HepG2 (cell line): Measurements from ENCODE around the gene MSANTD1. TPM values are rescaled to one million over a fixed set of nuclear protein-coding genes. Genes with fewer than 3 reads are reported as not detected.

Experiments
- ATAC-seq: fragments of 200-7000 bp; cut with Tn5 transposase; 3 replicates; pipeline ENCODE4 v1.9.1; 2020; ENCODE audit warnings: mild to moderate bottlenecking, moderate library complexity
- BruUV-seq: library from RNA; stranded (reverse); fragments of 400-500 nt; replicated peaks from 2 replicates; lab custom pipeline; 2021; lab: Mats Ljungman, UMichigan
- CTCF ChIA-PET: fragments of 300-600 bp; formaldehyde crosslinking; extraction: SDS; loops from one replicate; lab custom pipeline; 2021; ENCODE audit warnings: low total read pairs, inconsistent platforms, low intra/inter-chr PET ratio; lab: Yijun Ruan, JAX
- POLR2A ChIA-PET: fragments of 350-600 bp; sonication (Branson Sonifier 250); formaldehyde crosslinking; loops from one replicate; lab custom pipeline; 2020; ENCODE audit warnings: antibody characterized with exemption, inconsistent platforms; lab: Yijun Ruan, JAX
- DNase-seq: peaks from one replicate; pipeline ENCODE4 v3.0.0-alpha.2; 2015; ENCODE audit warnings: low spot score
- FAIRE-seq: peaks from 3 replicates; lab custom pipeline; 2011; peaks lifted over from hg19 to GRCh38; lab: Jason Lieb, UNC
- H2AFZ ChIP-seq: one replicate; pipeline ENCODE4 v1.6.1; 2011; ENCODE audit warnings: low read length, inconsistent platforms
- H3K27ac ChIP-seq: fragments of 300-600 bp; 3 replicates; pipeline ENCODE4 v1.8.0; 2011; ENCODE audit warnings: mixed run types, mild to moderate bottlenecking, mixed read lengths, low read length, inconsistent platforms; ENCODE audit not compliant: insufficient read depth; ENCODE audit errors: extremely low read length
- H3K27me3 ChIP-seq, 2 experiments: fragments of 200-600 bp in 1 of 2; 2 replicates in 1 of 2; 3 replicates in 1 of 2; pipeline versions ENCODE4 v1.6.0 to v1.8.0; 2011; ENCODE audit warnings: low read length in 2 of 2, mild to moderate bottlenecking in 2 of 2, moderate library complexity in 2 of 2, inconsistent platforms in 1 of 2; ENCODE audit not compliant: insufficient read depth in 2 of 2, control insufficient read depth in 1 of 2
- H3K36me3 ChIP-seq, 2 experiments: fragments of 200-600 bp in 1 of 2; replicated peaks in 1 of 2; 2 replicates in 1 of 2; 3 replicates in 1 of 2; pipeline versions ENCODE4 v1.5.1 to v1.8.0; 2011; ENCODE audit warnings: low read length in 2 of 2, inconsistent platforms in 1 of 2; ENCODE audit not compliant: insufficient read depth in 2 of 2, control insufficient read depth in 1 of 2
- H3K4me1 ChIP-seq: 2 replicates; pipeline ENCODE4 v1.5.1; 2012; ENCODE audit warnings: low read length, inconsistent platforms; ENCODE audit not compliant: insufficient read depth
- H3K4me2 ChIP-seq: 2 replicates; pipeline ENCODE4 v1.6.0; 2011; ENCODE audit warnings: low read depth, low read length, inconsistent platforms
- H3K4me3 ChIP-seq, 3 experiments: fragments of 200-600 bp in 1 of 3; sonication (generic), shearing (Covaris generic) in 1 of 3; replicated peaks in 1 of 3; 2 replicates each; pipeline ENCODE4 v1.5.1; 2011 to 2016; ENCODE audit warnings: low read length in 3 of 3, inconsistent platforms in 2 of 3, low read depth in 2 of 3, mild to moderate bottlenecking in 2 of 3, control low read depth in 1 of 3, mixed read lengths in 1 of 3; ENCODE audit not compliant: insufficient read depth in 1 of 3
- H3K79me2 ChIP-seq: one replicate; pipeline ENCODE4 v1.6.1; 2011; ENCODE audit warnings: low read length, inconsistent platforms; ENCODE audit not compliant: insufficient read depth
- H3K9ac ChIP-seq: 2 replicates; pipeline ENCODE4 v1.6.0; 2011; ENCODE audit warnings: mild to moderate bottlenecking, low read depth, low read length, inconsistent platforms; ENCODE audit not compliant: insufficient read depth
- H3K9me3 ChIP-seq: 2 replicates; pipeline ENCODE4 v1.5.1; 2012; ENCODE audit warnings: mild to moderate bottlenecking, low read length
- H4K20me1 ChIP-seq: 2 replicates; pipeline ENCODE4 v1.6.0; 2011; ENCODE audit warnings: inconsistent platforms, mild to moderate bottlenecking, low read length, moderate library complexity; ENCODE audit not compliant: insufficient read depth
- BRD4 ChIP-seq: sonication (generic); formaldehyde crosslinking; IDR thresholded peaks from 2 replicates; pipeline ENCODE4 v1.4.0; 2020; ENCODE audit warnings: missing genetic modification reagents
- CSRNP1 ChIP-seq: sonication (generic); formaldehyde crosslinking; IDR thresholded peaks from 2 replicates; pipeline ENCODE4 v1.8.1; 2023; ENCODE audit warnings: mild to moderate bottlenecking, missing genetic modification reagents
- DBP ChIP-seq: sonication (generic); formaldehyde crosslinking; IDR thresholded peaks from 2 replicates; pipeline ENCODE4 v1.4.0; 2020; ENCODE audit warnings: missing genetic modification reagents; ENCODE audit errors: not compliant biosample characterization
- FOSL2 ChIP-seq: sonication (generic); formaldehyde crosslinking; IDR thresholded peaks from 2 replicates; pipeline ENCODE4 v1.4.0; 2020; ENCODE audit warnings: missing genetic modification reagents
- HMG20B ChIP-seq: conservative IDR thresholded peaks from 2 replicates; pipeline ENCODE4 v1.6.1; 2016; ENCODE audit warnings: missing genetic modification reagents, missing compliant biosample characterization
- KLF16 ChIP-seq, 2 experiments: sonication (generic) in 1 of 2; formaldehyde crosslinking in 1 of 2; IDR thresholded peaks; 2 replicates each; pipeline versions ENCODE4 v1.6.1 to v1.8.0; 2016 to 2023; ENCODE audit warnings: missing genetic modification reagents in 2 of 2, missing compliant biosample characterization in 1 of 2
- PPARG ChIP-seq: conservative IDR thresholded peaks from 2 replicates; pipeline ENCODE4 v1.6.1; 2016; ENCODE audit warnings: missing biosample characterization, missing genetic modification reagents
- RARG ChIP-seq: sonication (generic); formaldehyde crosslinking; IDR thresholded peaks from 2 replicates; pipeline ENCODE4 v1.4.0; 2020; ENCODE audit warnings: low read depth, mild to moderate bottlenecking, missing genetic modification reagents
- RELA ChIP-seq: sonication (generic); formaldehyde crosslinking; IDR thresholded peaks from 2 replicates; pipeline ENCODE4 v1.4.0; 2020; ENCODE audit warnings: missing genetic modification reagents
- SALL2 ChIP-seq: sonication (generic); formaldehyde crosslinking; IDR thresholded peaks from 2 replicates; pipeline ENCODE4 v1.8.1; 2023; ENCODE audit warnings: mild to moderate bottlenecking, missing genetic modification reagents, inconsistent platforms
- TFAP4 ChIP-seq: sonication (generic); IDR thresholded peaks from 2 replicates; pipeline ENCODE4 v1.6.1; 2016; ENCODE audit warnings: low read depth, borderline replicate concordance
- THAP7 ChIP-seq: sonication (generic); formaldehyde crosslinking; IDR thresholded peaks from 2 replicates; pipeline ENCODE4 v1.8.1; 2023; ENCODE audit warnings: mild to moderate bottlenecking, missing genetic modification reagents
- ZNF276 ChIP-seq: sonication (generic); formaldehyde crosslinking; IDR thresholded peaks from 2 replicates; pipeline ENCODE4 v1.4.0; 2020; ENCODE audit warnings: mild to moderate bottlenecking, low read depth, missing genetic modification reagents
- ZNF44 ChIP-seq: sonication (generic); formaldehyde crosslinking; IDR thresholded peaks from 2 replicates; pipeline ENCODE4 v1.5.1; 2020; ENCODE audit warnings: mild to moderate bottlenecking, missing genetic modification reagents
- ZSCAN20 ChIP-seq: sonication (generic); formaldehyde crosslinking; IDR thresholded peaks from 2 replicates; pipeline ENCODE4 v1.4.0; 2020; ENCODE audit warnings: missing genetic modification reagents, mild to moderate bottlenecking, borderline replicate concordance
- ZSCAN21 ChIP-seq: sonication (generic); formaldehyde crosslinking; IDR thresholded peaks from 2 replicates; pipeline ENCODE4 v1.8.0; 2022; ENCODE audit warnings: mild to moderate bottlenecking, missing genetic modification reagents, moderate library complexity, borderline replicate concordance
- WGBS: methylation state at CpG from one replicate; pipeline ENCODE4 v1.1.6; 2017; ENCODE audit warnings: low lambda C conversion rate; 5-methylcytosine and 5-hydroxymethylcytosine counted together
- in situ Hi-C: cut with HindIII; loops from 2 replicates; pipeline ENCODE4 v1.10.0; 2017; ENCODE audit warnings: low pct_unique_long_range_greater_than_20kb; ENCODE audit not compliant: extremely low pct_ligation_motif_present
- intact Hi-C: fragments of 100-400 bp; cut with micrococcal nuclease; formaldehyde crosslinking; loops from one replicate; pipeline ENCODE4 v1.10.0; 2022; ENCODE audit not compliant: unreplicated experiment
- polyA plus RNA-seq, 8 experiments: library from polyadenylated mRNA; depleted of rRNA in 3 of 8; stranded (reverse) in 7 of 8; unstranded in 1 of 8; fragments of >200 nt; fragmentation: Illumina TruSeq in 4 of 8; extraction: Trizol in 4 of 8; gene quantifications; 2 replicates each; pipeline versions ENCODE4 v1.2.1 to v1.2.3, GENCODE V29; 2011 to 2016; ENCODE audit warnings: low read depth in 4 of 8, missing spikeins in 1 of 8, mixed read lengths in 1 of 8; ENCODE audit not compliant: insufficient read depth in 1 of 8
- total RNA-seq, 5 experiments: library from RNA; depleted of rRNA; stranded (reverse); fragments of >200 nt; fragmentation: Illumina TruSeq; extraction: Trizol; gene quantifications; 2 replicates each; pipeline ENCODE4 v1.2.3, GENCODE V29; 2016; ENCODE audit warnings: low read depth in 1 of 5

MSANTD1 gene
- total and polyA plus RNA-seq, 2 of the 13 experiments (the other 11 are each of a cell fraction or from before 2014, with no cell fraction given), result 0.22 to 0.40 TPM

GRCh38 chr4:3285558-3286334 lies 36.8 kb downstream of the MSANTD1 start:
- ATAC-seq, result peak; percentile 79
- WGBS, result 10% methylated on average over 8 of the region's 38 CpGs
- CTCF ChIA-PET, result no interaction called here
- H3K4me1 ChIP-seq, result peaks cover 72% of the 10 kb centered on the region
- in situ Hi-C loops (no loop called here), intact Hi-C loops (no loop called here)
- POLR2A ChIA-PET, result interaction anchor here (1.2 kb wide), 1 partner anchor 16 kb away, joined by 3 read pairs; no protein-coding TSS in a partner anchor
- H3K27me3 ChIP-seq, result peaks cover 0 to 12% of the 10 kb centered on the region in 2 experiments; a peak in 1 of 5 replicates
- H3K4me2 ChIP-seq, result peak overlapping the region; percentile 95
- H3K4me3 ChIP-seq, result peak overlapping the region; percentile 59 to 89 (median 64)
- DNase-seq, result peak; percentile 56
- no peaks in the 10 kb centered on the region for H4K20me1 ChIP-seq
- peaks cover 13% of the 10 kb centered on the region for H3K79me2 ChIP-seq
- H3K9ac ChIP-seq, result peak overlapping the region; percentile 71
- peak overlapping the region; percentile 69 for H3K27ac ChIP-seq
- H3K9me3 ChIP-seq, result no peaks in the 10 kb centered on the region
- BruUV-seq, result no TSS peak
- FAIRE-seq, result no peak
- H2AFZ ChIP-seq, result no peak overlapping the region
- H3K36me3 ChIP-seq, result no peaks in the 10 kb centered on the region
- TF ChIP-seq SALL2 (CRISPR knock-in tag) (0 out of 2 replicates have a peak, but pooled peaks have one; percentile 39), KLF16 (CRISPR knock-in tag; IDR thresholded peaks at IDR 0.05) (peak in 1 of 2 experiments; percentile 52; a peak in 1 of 4 replicates), PPARG (0 out of 2 replicates have a peak, but pooled peaks have one; percentile 13), ZNF276 (CRISPR knock-in tag) (peak; percentile 77; the same call in 1 of the 2 replicates), ZSCAN21 (CRISPR knock-in tag) (0 out of 2 replicates have a peak, but pooled peaks have one; percentile 80), THAP7 (0 out of 2 replicates have a peak, but pooled peaks have one; percentile 64), HMG20B (CRISPR knock-in tag) (no peak), RELA (CRISPR knock-in tag) (0 out of 2 replicates have a peak, but pooled peaks have one; percentile 52), DBP (peak; percentile 15), BRD4 (CRISPR knock-in tag) (0 out of 2 replicates have a peak, but pooled peaks have one; percentile 2), RARG (CRISPR knock-in tag) (no peak), CSRNP1 (CRISPR knock-in tag) (peak; percentile 39; the same call in 1 of the 2 replicates), FOSL2 (CRISPR knock-in tag) (peak; percentile 17; the same call in 1 of the 2 replicates), ZNF44 (CRISPR knock-in tag) (0 out of 2 replicates have a peak, but pooled peaks have one; percentile 25), ZSCAN20 (peak; percentile 14; the same call in 1 of the 2 replicates), TFAP4 (peak; percentile 13; the same call in 1 of the 2 replicates)
